ENCODE results near the gene SERGEF. TPM values are rescaled to one million over a fixed set of nuclear protein-coding genes. Genes with fewer than 3 reads are reported as not detected.

SERGEF gene
- total RNA-seq, 1 donor from 2014 or later, result 23.3 TPM

- no peak for DNase-seq (ENCODE audit: low read depth, low spot score)
Observed at GRCh38 chr11:17751558-17751957, 261.3 kb downstream of the SERGEF start.

- no peak for DNase-seq (ENCODE audit: low read depth, low spot score)
Observed at GRCh38 chr11:17750801-17751165, 262.1 kb downstream of the SERGEF start.

- no peak for DNase-seq (ENCODE audit: low read depth, low spot score)
Observed at GRCh38 chr11:17750013-17750800, 262.6 kb downstream of the SERGEF start.

GRCh38 chr11:17748761-17749721 is 263.8 kb downstream of the SERGEF start:
- DNase-seq (ENCODE audit: low read depth, low spot score), result no peak

- DNase-seq (ENCODE audit: low read depth, low spot score), result no peak
Observed at GRCh38 chr11:17748044-17748443, 264.8 kb downstream of the SERGEF start.

- DNase-seq (ENCODE audit: low read depth, low spot score), result no peak
Observed at GRCh38 chr11:17747131-17747955, 265.5 kb downstream of the SERGEF start.

- no peak for DNase-seq (ENCODE audit: low read depth, low spot score)
Observed at GRCh38 chr11:17746096-17746495, 266.8 kb downstream of the SERGEF start.

GRCh38 chr11:17745023-17745772 is 267.6 kb downstream of the SERGEF start:
- DNase-seq (ENCODE audit: low read depth, low spot score), result no peak

GRCh38 chr11:17744151-17744940 is 268.5 kb downstream of the SERGEF start:
- no peak for DNase-seq (ENCODE audit: low read depth, low spot score)

GRCh38 chr11:17743808-17744119 is 269.1 kb downstream of the SERGEF start:
- no peak for DNase-seq (ENCODE audit: low read depth, low spot score)

- DNase-seq (ENCODE audit: low read depth, low spot score), result no peak
Observed at GRCh38 chr11:17743026-17743807, 269.6 kb downstream of the SERGEF start.

- no peak for DNase-seq (ENCODE audit: low read depth, low spot score)
Observed at GRCh38 chr11:17742019-17742418, 270.8 kb downstream of the SERGEF start.

- no peak for DNase-seq (ENCODE audit: low read depth, low spot score)
Observed at GRCh38 chr11:17741487-17741886, 271.4 kb downstream of the SERGEF start.

- no peak for DNase-seq (ENCODE audit: low read depth, low spot score)
Observed at GRCh38 chr11:17740649-17741235, 272.1 kb downstream of the SERGEF start.

GRCh38 chr11:17739945-17740338 is 272.9 kb downstream of the SERGEF start:
- DNase-seq (ENCODE audit: low read depth, low spot score), result no peak

- DNase-seq (ENCODE audit: low read depth, low spot score), result no peak
Observed at GRCh38 chr11:17738151-17738973, 274.5 kb downstream of the SERGEF start.

All from pulmonary artery endothelial cell (primary cell).